GM18909 (cell line): ENCODE results near the gene SHC1.

Experiments
- ATAC-seq: cut with Tn5 transposase; IDR thresholded peaks from one replicate; pipeline ENCODE4 v1.9.1; 2021; ENCODE audit warnings: mild to moderate bottlenecking; ENCODE audit not compliant: unreplicated experiment, poor library complexity

The SHC1 gene

DNA sequence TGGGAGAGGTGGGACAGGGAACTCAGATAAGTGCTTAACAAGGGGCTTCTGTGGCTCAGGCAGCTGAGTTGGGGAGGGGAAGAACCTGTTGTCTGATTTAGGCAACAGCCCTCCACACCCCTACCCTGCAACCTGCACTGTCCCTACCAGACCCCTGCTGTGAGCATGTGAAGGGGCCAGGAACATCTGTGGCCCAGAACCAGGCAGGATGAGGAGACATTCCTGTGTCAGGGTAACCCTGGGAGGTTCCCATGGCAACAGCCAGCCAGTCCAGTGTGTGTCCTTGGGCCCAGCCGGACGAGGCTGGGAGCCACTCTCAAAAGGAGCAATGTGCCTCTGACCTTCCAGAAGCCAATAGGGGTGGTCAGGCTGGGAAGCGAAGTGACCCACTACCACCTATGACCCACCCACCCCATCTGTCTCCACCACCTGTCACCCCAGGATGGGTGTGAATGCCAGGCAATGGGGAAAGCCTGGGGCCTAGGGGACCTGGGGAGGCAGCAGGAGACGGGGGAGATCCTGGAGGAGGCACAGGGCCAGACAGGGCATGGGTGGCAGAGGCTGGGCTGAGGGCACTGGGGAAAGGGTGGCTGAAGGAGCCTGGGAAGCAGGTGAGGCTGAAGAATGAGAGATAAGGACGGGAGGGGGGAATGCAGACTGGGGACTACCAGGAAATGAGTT lies 29.1 kb downstream of the SHC1 start:
- no peak for ATAC-seq

DNA sequence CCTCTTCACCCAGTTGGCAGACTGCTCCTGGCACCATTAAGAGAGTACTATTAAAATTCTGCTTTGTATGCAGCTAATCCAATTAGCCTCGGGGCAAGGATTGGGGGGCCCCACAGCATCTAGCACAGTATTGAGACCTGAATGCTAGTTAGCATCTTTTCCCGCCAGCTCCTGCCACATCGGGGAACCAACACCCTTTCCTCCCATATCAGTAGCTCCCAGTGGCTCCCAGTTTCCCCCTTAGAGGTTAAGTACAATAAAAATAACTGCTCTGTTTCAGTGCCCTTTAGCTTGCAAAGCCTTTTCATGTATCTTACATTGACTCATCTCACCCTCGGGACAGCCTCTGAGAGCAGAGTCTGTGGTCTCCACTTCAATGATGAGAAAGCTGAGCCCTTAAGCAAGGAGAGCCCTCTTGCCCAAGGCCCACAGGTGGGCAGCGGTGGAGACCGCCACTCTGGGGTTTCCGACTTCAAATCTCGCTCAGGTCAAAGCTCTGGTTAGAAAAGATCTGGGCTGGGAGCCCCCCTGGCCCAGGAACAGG lies 29.8 kb downstream of the SHC1 start:
- ATAC-seq, result no peak

GRCh38 chr1:154940213-154940560 lies 30.4 kb downstream of the SHC1 start:
- no peak for ATAC-seq

DNA sequence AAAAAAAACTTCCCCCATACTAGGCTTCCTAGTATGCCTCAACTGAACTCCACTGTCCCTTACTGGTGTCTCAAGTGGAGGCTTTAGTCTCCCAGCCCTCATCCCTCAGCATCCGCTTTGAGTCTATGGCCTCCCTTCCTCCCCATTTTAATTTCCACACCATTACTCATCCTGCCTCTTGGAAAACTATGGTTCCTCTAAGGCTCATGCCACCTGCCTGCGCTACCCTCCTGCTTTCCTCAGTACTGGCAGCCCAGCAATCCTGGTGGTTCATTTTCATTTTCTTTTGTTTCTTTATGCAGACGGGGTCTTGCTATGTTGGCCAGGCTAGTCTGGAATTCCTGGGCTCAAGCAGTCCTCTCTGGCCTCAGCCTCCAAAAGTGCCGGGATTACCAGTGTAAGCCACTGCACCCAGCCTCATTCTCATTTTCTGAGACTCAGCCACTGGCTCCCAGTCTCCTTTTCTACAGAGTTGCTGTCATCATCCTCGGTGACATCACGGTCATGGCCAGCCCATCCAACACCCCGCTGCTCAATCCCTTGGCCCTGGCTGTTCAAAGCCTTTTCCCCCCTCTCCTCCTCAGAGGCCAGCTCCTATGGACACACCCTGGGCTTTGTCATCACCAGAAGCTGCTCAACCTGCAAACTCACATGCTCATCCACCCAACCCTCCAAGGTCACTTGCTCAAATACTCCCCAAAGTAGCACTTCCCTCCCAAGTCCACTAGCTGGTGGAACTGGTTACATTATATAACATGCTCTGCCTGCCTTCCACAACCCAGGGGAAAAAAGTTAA lies 31.7 kb downstream of the SHC1 start:
- ATAC-seq, result no peak

- no peak for ATAC-seq
Measured at GRCh38 chr1:154937988-154938386, 32.6 kb downstream of the SHC1 start.

GRCh38 chr1:154937085-154937987 lies 33.2 kb downstream of the SHC1 start:
- ATAC-seq, result peak; percentile 64

DNA sequence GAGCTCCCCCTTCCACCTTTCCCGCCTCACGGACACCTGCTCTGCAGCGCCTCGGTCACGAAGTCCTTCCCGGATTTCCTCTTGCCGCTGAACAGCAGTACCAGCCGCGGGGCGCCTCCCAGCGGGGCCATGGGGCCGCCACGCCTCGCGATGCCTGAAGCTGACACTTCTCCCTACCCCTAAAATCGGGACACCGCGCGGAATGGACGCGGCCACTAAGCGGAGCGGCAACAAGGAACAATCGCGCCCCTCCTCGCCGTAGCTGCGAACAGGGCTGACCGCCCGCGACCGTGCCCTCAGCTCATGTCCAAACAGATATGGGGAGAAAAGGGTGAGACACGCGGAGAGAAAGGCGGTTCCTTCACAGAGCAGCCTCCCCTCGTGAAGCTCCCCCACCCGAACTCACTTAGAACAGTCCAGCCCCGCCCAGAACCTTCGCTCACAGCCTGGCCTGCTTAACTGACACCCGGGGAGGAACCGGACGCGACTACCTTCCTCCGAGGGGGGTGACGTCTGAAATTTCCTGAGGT lies 33.9 kb downstream of the SHC1 start, which contains the start of gene PMVK:
Gene PMVK, minus strand, starts transcription at position 165 of the 530 bp plus-strand sequence. Its CDS starts 34 bp downstream, at position 131.
- ATAC-seq, result peak; percentile 81

GRCh38 chr1:154935749-154936554 lies 34.6 kb downstream of the SHC1 start:
- no peak for ATAC-seq

DNA sequence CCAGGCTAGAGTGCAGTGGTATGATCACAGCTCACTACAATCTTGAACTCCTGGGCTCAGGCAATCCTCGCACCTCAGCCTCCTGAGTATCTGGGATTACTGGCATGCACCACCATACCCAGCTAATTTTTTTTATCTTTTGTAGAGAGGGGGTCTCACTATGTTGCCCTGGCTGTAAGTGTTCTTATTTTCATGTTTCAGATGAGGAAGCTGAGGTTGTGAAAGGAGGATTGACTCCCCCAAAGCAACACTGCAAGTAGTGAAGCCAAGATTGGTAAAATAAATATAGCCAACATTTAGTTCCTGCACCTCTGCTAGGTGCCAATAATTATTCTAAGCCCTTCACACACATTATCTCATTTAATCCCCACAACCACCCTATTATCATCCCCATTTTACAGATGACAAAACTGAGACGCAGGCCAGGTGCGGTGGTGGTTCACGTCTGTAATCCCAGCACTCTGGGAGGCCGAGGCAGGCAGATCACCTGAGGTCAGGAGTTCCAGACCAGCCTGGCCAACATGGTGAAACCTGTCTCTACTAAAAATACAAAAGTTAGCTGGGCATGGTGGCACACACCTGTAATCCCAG lies 36.1 kb downstream of the SHC1 start:
- ATAC-seq, result no peak

GRCh38 chr1:154931940-154932487 lies 38.5 kb downstream of the SHC1 start:
- ATAC-seq, result no peak

DNA sequence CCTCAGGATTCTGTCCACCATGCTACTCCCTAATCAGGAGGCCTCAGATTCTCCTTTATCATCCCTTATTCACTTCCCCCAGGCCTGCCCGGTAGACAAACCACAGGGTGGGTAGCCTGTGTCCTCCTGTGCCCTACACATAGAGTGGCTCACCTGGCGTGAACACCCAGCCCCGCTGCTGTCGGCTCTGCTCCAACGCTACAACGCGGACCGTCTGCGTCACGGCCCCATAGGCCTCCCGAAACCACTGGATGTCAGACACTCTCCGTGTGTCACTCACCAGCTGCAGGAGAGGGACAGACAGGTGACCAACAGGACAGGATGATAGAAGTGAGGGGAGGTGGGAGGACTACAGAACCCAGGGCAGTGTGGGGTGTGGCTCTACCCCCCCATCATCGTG lies 44.3 kb downstream of the SHC1 start:
- ATAC-seq, result no peak

DNA sequence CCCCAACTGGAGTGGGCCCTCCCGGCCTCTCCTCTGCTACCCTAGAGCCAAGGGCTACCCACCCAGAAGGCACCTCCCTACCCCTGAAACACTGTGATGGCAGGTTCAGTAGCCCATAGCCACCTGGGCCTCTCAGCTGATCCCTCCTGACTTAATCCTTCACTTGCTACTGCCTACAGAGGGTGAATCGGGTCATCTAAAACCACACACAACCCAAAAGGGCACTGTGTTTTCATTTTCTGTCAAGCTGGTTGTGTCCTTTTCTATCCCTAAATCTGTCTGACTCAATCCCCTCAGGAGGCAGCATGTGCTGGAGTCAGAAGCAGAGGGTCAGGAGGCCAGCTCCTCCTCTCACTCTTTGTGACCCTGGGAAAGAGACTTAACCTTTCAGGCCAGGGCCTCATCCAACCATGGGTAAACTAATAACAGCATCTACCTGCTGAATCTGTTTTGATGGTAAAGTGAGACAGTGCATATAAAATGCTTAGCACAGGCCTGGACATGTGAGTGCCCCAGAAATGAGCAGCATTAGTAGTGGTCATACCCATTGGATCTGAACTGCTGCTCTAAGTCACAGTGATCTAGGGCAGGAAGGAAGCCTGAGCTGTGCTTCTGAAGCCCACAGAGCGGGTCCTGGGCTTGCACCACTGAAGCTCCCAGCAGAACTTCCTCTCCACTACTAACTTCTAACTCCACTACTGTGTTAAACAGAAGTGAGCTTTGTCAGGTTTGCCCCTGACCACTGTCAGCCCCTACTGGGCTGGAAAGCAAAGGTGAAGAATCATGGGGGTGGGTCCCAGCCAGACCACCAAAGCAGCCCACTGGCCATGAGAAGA lies 45.0 kb downstream of the SHC1 start:
- no peak for ATAC-seq

- ATAC-seq, result no peak
Measured at GRCh38 chr1:154923695-154924094, 46.9 kb downstream of the SHC1 start.

- ATAC-seq, result no peak
Measured at GRCh38 chr1:154913273-154913672, 57.3 kb downstream of the SHC1 start.

DNA sequence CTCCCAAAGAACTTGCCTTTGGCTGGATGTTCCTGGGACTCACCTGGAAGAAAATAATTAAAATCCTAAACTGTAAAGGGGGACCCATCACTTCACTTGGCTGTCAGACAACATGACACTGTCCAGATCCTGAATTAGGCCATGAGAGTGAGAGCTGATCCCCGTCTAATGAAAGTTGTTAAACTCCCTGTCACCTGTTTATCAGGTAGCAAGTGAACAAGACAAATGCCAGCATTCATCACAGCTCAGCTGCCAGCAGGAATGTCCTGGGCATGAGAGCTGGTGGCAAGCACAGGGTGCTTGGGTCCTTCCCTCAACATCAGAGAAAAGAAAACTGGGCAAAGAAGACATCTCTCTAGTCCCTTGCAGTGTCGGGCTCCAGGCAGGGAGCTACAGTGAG lies 57.8 kb downstream of the SHC1 start:
- ATAC-seq, result no peak
